ENCODE data around the gene GSK3B. TPM values are rescaled to one million over a fixed set of nuclear protein-coding genes. Genes with fewer than 3 reads are reported as not detected.

Gene GSK3B
- total and polyA plus RNA-seq, 2 donors (not counting 3 experiments of a cell fraction or from before 2014, with no cell fraction given), result 22.1 to 50.1 TPM

GRCh38 chr3:119944091-119944490 lies 150.2 kb downstream of the GSK3B start:
- dilution Hi-C loops (cut with MboI; ENCODE audit: extremely low pct_ligation_motif_present, low sequenced_read_pairs), result no loop called here

More at GRCh38 chr3:119944091-119944490, 150.2 kb downstream of the GSK3B start:
- Histone ChIP-seq H3K4me3 (replicated peaks in 1 of 3; ENCODE audit: insufficient read depth in 1 of 3, low read depth in 1 of 3, low read length in 3 of 3) (no peak overlapping the region), H3K27me3 (ENCODE audit: control insufficient read depth in 2 of 2, insufficient read depth in 2 of 2, low read length in 2 of 2) (no peaks in the 10 kb centered on the region), H3K9me3 (replicated peaks; ENCODE audit: control insufficient read depth, insufficient read depth, low read length) (no peaks in the 10 kb centered on the region), H3K9ac (replicated peaks; ENCODE audit: extremely low read depth, insufficient read depth, low read length) (no peak overlapping the region), H3K4me1 (ENCODE audit: control insufficient read depth, extremely low read depth, insufficient read depth, low read length) (no peaks in the 10 kb centered on the region), H2AFZ (ENCODE audit: low read depth, low read length) (no peak overlapping the region), H3K4me2 (ENCODE audit: insufficient read depth, low read length) (no peak overlapping the region), H3K79me2 (ENCODE audit: control insufficient read depth, insufficient read depth, low read length) (peaks cover 34% of the 10 kb centered on the region), H4K20me1 (replicated peaks; ENCODE audit: control insufficient read depth, extremely low read depth, insufficient read depth, low read length) (peaks cover 9% of the 10 kb centered on the region), H3K9me1 (replicated peaks; ENCODE audit: control insufficient read depth, extremely low read depth, insufficient read depth, low read length) (no peaks in the 10 kb centered on the region), H3K36me3 (ENCODE audit: control insufficient read depth in 2 of 2, extremely low read depth in 1 of 2, insufficient read depth in 2 of 2, low read length in 2 of 2) (peaks cover 0 to 4% of the 10 kb centered on the region in 2 experiments), H3K27ac (ENCODE audit: insufficient read depth, low read depth, low read length) (no peak overlapping the region)
- intact Hi-C loops (cut with micrococcal nuclease), result no loop called here
- POLR2A ChIA-PET, result no interaction called here
- CTCF ChIA-PET, result no interaction called here
- no TSS peak for BruUV-seq (replicated peaks)
- DNase-seq (ENCODE audit: low read depth, low spot score) (no peak), FAIRE-seq (no peak)
- TF ChIP-seq POLR2AphosphoS5 (IDR thresholded peaks at IDR 0.05; ENCODE audit: insufficient read depth, low read depth, low read length) (no peak), JUN (IDR thresholded peaks at IDR 0.05; ENCODE audit: borderline replicate concordance, insufficient read depth, insufficient read length, low read depth) (no peak), EZH2 (IDR thresholded peaks at IDR 0.05; ENCODE audit: borderline replicate concordance, low read depth, low read length, severe bottlenecking) (no peak), GATA2 (IDR thresholded peaks at IDR 0.05; ENCODE audit: insufficient read depth, insufficient read length, low read depth, low read length) (no peak), FOS (IDR thresholded peaks at IDR 0.05; ENCODE audit: borderline replicate concordance, insufficient read depth, low read length) (no peak), POLR2A (IDR thresholded peaks at IDR 0.05; ENCODE audit: low read depth, low read length) (no peak), CTCF (IDR thresholded peaks at IDR 0.05; ENCODE audit: extremely low read depth in 1 of 2, insufficient read depth in 1 of 2, low read depth in 1 of 2, low read length in 2 of 2) (no peak), MYC (IDR thresholded peaks at IDR 0.05; ENCODE audit: low read depth, low read length) (no peak)
- TF ChIP-seq, protein P1, sequence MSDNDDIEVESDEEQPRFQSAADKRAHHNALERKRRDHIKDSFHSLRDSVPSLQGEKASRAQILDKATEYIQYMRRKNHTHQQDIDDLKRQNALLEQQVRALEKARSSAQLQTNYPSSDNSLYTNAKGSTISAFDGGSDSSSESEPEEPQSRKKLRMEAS (IDR thresholded peaks at IDR 0.05; ENCODE audit: insufficient read depth, insufficient read length), result no peak
